ENCODE measurements around the gene YDJC.

DNA sequence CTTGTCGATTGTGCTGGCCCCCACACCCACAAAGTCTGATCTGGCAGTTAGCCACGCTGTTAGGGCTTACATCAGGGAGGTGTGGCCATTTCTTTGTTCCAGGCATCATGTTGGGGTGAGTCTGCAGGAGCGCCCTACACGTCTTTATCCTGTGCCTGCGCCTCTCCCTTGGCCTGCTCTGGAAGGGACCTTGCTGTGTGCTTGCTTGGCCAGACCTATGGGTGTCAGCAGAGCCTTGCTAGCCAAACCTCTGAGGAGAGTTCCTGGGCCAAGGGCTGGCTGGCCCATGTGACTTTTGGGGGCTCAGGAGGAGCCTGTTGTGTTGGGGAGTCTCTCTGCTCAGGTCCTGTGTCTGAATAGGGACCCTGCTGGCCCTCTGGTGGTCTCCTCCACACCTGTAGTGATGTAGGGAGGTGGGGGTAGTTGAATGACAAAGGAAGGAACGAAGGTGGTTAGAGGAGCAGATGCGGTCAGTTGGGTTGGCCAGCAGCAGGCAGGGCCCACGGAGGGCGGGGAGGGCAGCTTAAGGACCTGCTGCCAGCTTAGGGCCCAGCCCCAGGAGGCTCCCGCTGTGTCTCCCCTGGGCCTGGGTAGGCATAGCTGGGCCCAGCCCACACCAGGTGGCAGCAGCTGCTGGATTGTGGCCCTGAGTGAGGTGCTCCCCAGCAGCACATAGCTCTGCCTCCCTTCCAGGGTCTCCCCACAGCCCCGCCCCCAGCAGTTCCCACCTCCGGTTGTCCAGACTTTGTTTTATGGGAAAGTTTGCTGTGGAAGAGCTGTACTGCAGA lies 43.9 kb upstream of the YDJC start:
- TF ChIP-seq, protein P1, sequence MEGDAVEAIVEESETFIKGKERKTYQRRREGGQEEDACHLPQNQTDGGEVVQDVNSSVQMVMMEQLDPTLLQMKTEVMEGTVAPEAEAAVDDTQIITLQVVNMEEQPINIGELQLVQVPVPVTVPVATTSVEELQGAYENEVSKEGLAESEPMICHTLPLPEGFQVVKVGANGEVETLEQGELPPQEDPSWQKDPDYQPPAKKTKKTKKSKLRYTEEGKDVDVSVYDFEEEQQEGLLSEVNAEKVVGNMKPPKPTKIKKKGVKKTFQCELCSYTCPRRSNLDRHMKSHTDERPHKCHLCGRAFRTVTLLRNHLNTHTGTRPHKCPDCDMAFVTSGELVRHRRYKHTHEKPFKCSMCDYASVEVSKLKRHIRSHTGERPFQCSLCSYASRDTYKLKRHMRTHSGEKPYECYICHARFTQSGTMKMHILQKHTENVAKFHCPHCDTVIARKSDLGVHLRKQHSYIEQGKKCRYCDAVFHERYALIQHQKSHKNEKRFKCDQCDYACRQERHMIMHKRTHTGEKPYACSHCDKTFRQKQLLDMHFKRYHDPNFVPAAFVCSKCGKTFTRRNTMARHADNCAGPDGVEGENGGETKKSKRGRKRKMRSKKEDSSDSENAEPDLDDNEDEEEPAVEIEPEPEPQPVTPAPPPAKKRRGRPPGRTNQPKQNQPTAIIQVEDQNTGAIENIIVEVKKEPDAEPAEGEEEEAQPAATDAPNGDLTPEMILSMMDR (conservative IDR thresholded peaks at IDR 0.05) = no peak
- no peak for TF ChIP-seq EZH2 (IDR thresholded peaks at IDR 0.05; ENCODE audit: low read depth)
